Loucy (cell line): ENCODE results near the gene SAMD4A.

ENCODE experiments used
- EZH2phosphoT487 ChIP-seq: fragments of 200-600 bp; IDR thresholded peaks from 2 replicates; pipeline ENCODE4 v1.6.1; 2018; ENCODE audit warnings: antibody characterized with exemption, mild to moderate bottlenecking, moderate library complexity, borderline replicate concordance
- TF ChIP-seq, protein P1 (sequence below): fragments of 200-600 bp; sonication (generic); conservative IDR thresholded peaks from 2 replicates; pipeline ENCODE4 v1.5.1; 2014; ENCODE audit warnings: mild to moderate bottlenecking, antibody characterized with exemption, low read length

DNA sequence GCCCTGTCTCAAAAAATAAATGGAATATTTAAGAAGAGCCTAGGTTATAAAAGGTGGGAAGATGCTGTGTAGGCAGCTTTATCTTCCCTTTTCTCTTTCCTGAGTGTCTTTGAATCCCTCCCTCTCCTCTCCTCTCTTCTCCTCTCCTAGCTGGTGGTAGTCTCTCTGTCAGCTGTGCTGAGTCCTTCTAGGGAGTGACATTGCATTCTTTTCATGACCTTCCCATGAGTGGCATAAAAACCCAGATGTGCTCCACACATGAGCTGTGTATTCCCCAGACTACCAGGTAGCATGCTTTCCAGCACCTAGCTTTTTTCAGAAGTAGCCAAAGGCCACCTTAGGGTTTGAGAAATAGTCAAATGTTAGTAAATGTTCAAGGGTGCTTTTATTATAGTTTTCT, 23.6 kb downstream of the SAMD4A start:
- TF ChIP-seq, protein P1, sequence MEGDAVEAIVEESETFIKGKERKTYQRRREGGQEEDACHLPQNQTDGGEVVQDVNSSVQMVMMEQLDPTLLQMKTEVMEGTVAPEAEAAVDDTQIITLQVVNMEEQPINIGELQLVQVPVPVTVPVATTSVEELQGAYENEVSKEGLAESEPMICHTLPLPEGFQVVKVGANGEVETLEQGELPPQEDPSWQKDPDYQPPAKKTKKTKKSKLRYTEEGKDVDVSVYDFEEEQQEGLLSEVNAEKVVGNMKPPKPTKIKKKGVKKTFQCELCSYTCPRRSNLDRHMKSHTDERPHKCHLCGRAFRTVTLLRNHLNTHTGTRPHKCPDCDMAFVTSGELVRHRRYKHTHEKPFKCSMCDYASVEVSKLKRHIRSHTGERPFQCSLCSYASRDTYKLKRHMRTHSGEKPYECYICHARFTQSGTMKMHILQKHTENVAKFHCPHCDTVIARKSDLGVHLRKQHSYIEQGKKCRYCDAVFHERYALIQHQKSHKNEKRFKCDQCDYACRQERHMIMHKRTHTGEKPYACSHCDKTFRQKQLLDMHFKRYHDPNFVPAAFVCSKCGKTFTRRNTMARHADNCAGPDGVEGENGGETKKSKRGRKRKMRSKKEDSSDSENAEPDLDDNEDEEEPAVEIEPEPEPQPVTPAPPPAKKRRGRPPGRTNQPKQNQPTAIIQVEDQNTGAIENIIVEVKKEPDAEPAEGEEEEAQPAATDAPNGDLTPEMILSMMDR, result no peak
- no peak for TF ChIP-seq EZH2phosphoT487
